Fibroblast of gingiva (primary cell): ENCODE results near the gene RDH5.

Experiments used
- DNase-seq: peaks from one replicate; pipeline ENCODE4 v3.0.0-alpha.2; 2011; ENCODE audit warnings: low read depth

RDH5 gene

GRCh38 chr12:55712700-55713415 lies 7.3 kb upstream of the RDH5 start:
- peak; percentile 57 for DNase-seq

- peak; percentile 86 for DNase-seq
Observed at GRCh38 chr12:55713721-55714120, 6.5 kb upstream of the RDH5 start.

- no peak for DNase-seq
Observed at GRCh38 chr12:55715169-55715764, 4.9 kb upstream of the RDH5 start.

GRCh38 chr12:55715833-55716581 lies 4.2 kb upstream of the RDH5 start, which contains the start of gene BLOC1S1:
Gene BLOC1S1 (plus strand): TSS chr12:55716046. CDS start chr12:55716052, 6 bp downstream.
- peak; percentile 94 for DNase-seq

- no peak for DNase-seq
Observed at GRCh38 chr12:55716582-55716957, 3.6 kb upstream of the RDH5 start.

GRCh38 chr12:55717011-55718007 lies 2.9 kb upstream of the RDH5 start:
- no peak for DNase-seq

- DNase-seq = no peak
Observed at GRCh38 chr12:55718015-55718414, 2.2 kb upstream of the RDH5 start.

GRCh38 chr12:55718624-55719275 lies 1.4 kb upstream of the RDH5 start:
- peak; percentile 48 for DNase-seq

- no peak for DNase-seq
Observed at GRCh38 chr12:55719371-55719770, 822 bp upstream of the RDH5 start.

- peak; percentile 100 for DNase-seq
Observed at GRCh38 chr12:55720894-55721444, 776 bp downstream of the RDH5 start.

- no peak for DNase-seq
Observed at GRCh38 chr12:55721601-55722213, 1.5 kb downstream of the RDH5 start.

- DNase-seq = no peak
Observed at GRCh38 chr12:55722948-55723347, 2.8 kb downstream of the RDH5 start.

GRCh38 chr12:55723516-55724225 lies 3.5 kb downstream of the RDH5 start:
- DNase-seq = peak; percentile 43

- peak; percentile 77 for DNase-seq
Observed at GRCh38 chr12:55724226-55724939, 4.2 kb downstream of the RDH5 start.

GRCh38 chr12:55724940-55725309 lies 4.7 kb downstream of the RDH5 start:
- DNase-seq = no peak

- no peak for DNase-seq
Observed at GRCh38 chr12:55725556-55725955, 5.4 kb downstream of the RDH5 start.

- no peak for DNase-seq
Observed at GRCh38 chr12:55726971-55727370, 6.8 kb downstream of the RDH5 start.

- peak; percentile 65 for DNase-seq
Observed at GRCh38 chr12:55727643-55728185, 7.5 kb downstream of the RDH5 start.
